Activated CD4-positive, alpha-beta T cell treated with anti-CD3 and anti-CD28 coated beads, Interleukin-2, amount 50 U/mL, for 1 hour (primary cell): ENCODE measurements around the gene PLEKHH3.

Experiments used
- DNase-seq: peaks from one replicate; pipeline ENCODE4 v3.0.0-alpha.2; 2020

The PLEKHH3 gene

DNA sequence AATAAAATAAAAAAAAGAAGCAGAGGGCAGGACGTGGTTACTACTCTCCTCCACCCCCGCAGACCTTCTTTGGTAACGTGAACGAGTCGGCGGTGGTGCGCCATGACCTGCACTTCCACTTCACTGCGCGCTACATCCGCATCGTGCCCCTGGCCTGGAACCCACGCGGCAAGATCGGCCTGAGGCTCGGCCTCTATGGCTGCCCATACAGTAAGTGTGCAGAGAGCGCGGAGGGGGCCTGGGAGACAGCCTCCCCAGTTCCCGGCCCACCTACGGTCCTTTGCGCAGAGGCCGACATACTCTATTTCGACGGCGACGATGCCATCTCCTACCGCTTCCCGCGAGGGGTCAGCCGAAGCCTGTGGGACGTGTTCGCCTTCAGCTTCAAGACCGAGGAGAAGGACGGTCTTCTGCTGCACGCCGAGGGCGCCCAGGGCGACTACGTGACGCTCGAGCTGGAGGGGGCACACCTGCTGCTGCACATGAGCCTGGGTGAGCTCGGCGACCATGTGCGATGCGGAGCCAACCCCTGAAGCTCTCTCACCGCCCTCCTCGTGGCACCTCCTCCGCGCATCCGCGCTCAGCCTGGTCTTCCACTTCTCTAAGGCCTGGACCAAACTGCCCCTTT, 8.2 kb upstream of the PLEKHH3 start:
- no peak for DNase-seq

DNA sequence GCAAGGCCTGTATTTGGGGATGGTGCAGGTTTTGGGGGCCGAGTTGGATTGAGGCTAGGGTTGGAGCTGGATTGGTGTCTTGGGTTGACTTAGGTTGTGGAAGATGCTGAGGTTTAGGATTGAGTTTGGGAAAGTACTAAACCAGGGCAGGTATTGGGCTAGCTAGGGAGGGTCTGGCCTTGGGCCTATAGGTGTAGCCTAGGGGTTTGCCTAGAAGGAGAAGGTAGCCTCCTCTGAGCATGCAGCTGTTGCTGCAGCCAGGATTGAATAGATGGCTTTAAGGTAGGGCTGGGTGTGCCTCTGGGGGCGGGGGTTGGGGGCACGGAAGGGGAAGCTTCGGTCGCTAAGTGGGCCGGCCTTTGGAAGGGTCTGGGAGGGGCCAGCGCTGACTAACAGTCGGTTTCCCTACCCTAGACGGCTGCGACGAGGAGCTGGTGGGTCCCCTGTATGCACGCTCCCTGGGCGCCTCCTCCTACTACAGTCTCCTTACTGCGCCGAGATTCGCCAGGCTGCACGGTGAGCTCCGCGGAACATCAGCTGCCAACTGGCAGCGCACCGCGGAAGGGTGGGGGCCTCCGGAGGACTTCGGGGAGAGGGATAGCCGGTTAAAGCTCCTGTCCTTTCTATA, 6.7 kb upstream of the PLEKHH3 start:
- no peak for DNase-seq

DNA sequence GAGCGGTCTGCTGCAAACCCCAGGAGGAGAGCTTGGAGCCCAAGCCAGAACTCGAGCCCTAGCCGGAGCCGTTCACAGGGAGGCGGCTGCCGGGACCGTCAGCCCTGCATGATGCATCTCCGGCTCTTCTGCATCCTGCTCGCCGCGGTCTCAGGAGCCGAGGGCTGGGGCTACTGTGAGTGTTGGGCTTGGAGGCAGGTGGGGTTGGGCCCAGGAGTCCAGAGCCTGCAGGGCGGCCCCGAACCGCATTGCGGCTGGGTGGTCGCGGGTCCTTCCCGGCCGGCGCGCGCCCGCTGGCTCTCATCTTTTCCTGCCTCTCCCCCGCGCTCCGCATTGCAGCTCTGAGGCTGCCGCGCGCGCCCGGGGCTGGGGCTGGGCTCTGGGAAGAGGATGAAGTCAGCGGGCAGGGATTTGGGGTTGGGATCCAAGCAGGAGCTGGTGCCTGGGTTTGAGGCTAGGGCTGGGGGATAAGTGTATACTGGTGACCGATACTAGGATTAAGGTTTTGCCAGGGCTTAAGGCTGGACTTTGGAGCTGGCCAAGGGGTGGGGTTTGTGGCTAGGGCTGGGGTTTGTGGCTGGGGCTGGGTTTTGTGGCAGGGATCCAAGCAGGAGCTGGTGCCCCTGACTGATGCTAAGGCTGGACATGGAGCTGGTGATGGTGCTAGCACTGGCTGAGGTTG, 6.1 kb upstream of the PLEKHH3 start:
- DNase-seq = peak; percentile 16

DNA sequence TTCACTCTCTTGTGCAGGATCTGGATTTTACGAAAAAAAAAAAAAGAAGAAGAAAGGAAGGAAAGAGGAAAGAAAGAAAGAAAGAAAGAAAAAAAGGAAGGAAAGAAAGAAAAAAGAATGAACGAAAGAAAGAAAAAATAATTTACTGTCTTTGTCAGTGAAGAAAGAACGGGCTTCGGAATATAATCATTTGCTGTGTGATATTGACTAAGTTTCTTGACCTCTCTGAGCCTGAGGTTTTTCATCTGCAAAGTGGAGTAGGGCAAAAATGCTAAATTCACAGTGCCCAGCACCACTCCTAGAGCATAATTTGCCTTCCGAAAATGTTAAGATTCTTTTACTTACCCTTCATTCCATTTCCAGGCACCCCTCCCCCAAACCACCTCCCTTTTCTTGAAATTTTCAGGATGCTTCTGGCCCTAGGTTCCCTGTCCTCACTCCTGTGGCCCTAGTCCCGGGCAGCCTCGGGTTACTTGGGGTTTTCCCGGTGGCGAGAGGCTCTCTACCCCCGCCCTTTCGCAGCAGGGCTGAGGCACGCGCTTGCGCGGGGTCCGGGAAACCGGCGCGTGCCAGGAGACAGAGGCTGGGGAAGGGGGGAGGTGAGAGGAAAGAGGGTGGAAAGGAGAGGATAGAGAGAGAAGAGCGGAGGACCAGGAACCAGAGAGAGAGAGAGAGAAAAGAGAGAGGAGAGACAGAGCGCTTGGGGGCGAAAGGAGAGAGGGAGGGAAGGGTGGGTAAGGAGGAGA, 5.4 kb upstream of the PLEKHH3 start, which contains the start of gene CNTNAP1:
Gene CNTNAP1, plus strand, starts transcription at position 556 of the 746 bp plus-strand sequence. CDS start 299 bp downstream, outside the sequence.
- DNase-seq = no peak

DNA sequence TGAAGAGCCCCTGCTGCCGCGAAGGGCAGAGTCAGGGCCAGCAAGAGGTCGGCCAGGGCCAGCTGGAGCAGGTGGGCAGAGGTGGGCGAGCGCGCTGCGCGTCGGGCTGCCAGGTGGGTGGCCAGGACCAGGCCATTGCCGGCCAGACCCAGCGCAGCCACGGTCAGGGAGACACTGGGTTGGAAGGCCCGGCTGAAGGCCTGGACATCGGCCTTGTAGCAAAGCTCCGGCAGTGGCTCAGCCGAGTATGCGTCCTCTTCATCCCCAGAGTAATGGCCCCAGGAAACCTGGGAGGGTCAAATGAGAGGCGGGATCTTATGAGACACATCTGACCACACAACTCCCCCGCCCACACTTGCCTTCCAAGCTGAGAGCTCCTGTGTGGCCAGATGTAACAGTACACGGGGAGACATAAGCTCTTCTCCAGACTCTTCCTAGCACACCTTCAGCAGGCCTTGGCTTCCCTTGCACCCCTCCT, 3.6 kb upstream of the PLEKHH3 start:
- DNase-seq = no peak

DNA sequence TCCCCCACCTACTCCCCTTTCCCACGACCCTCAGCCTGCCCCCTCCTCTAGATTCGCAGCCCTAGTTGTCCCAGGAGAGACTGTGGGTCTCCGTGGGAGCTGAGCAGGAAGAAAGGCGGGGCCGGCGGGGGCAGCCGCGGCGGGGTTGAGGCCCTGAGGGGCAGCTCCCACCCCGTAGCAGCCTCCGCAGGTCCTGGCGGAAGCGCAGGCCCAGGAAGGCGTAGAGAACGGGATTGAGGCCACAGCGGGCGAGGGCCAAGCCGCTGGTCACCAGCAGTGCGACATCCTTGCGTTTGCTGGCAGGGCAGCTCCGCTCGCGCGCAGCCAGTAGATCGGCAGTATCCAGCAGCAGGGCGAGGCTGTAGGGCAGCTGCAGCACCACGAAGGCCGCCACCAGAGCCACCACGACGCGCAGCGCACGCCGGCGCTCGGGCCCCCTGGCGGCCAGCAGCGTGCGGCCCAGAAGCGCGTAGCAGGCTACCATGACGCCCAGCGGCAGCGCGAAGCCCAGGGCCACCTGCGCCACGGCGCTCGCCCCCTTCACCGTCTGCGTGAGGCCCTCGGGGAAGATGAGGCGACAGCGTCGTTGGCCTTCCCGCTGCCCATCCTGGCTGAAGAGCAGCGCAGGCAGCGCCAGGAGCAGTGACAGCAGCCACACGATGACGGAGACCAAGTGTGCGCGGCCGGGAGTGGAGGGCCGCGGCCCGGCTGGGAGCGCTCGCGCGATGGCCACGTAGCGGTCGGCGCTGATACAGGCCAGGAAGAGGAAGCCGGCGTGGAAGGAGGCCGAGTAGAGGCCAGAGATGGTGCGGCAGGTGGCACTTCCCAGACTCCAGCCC, 2.9 kb upstream of the PLEKHH3 start:
- DNase-seq = peak; percentile 72

DNA sequence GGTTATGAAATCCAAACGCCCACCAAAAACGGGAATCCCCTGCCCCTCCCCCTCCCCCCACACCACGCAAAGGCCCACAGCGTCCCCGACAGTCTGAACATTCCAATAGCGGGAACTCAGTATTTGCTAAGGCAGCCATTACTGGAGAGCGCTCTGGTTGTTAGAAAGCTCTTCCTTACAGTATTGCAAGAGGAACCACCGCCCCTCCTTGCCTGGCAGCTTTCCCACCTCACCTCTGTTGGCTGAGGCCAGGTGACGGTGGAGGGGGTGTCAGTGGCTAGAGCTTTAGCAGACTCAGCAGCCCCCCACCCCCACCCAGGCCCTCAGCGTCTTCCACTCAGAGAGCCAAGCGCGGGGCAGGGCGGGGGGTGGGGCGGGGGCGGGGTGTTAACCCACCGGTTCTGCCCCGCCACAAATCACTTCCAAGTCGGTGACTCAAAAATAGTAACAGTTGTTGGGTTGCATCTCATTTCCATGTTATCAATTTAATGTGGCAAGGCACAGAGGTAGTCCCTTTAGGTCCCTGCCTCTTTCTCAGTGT, 2.2 kb upstream of the PLEKHH3 start:
- DNase-seq = peak; percentile 18

DNA sequence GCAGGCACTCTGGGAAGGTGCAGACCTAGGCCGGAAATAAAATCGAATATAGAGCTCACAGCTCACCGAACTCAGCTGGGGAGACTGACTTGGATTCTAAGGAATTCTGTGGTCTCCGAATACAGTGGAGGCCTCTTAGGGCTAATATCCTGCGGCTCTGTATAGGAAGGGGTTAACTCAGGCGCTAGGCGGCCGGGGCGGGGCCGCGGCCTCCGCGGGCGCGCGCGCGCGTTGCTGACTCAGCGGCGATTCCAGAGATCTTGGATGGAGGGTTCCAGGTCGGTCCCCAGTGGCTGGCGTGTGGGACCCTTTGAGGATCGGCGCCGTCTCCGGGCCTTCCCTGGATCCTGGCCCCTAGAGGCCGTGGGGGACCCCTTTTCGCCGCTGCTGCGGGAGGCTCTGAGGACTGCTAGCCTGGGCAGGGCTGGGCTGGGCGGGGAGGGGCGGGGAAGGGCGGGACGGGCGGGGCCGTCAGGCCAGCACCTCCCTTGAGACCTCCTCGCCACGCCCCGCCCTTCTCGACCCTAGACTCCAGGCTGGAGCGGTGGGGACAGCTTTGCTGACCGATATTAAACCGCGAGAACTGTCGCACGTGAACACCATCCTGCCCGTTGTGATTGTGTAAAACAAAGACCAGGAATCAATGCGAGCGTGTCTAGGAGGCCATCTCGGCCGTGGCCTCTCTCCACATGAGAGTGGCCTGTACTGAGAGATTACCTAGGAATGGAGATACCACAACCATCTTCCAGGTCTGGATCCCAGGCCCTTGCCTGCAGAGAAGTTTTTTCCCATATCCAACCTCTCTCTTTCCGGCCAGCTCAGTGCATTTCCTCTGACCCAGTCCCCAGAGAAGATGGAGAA, 1.4 kb upstream of the PLEKHH3 start:
- DNase-seq = peak; percentile 68

DNA sequence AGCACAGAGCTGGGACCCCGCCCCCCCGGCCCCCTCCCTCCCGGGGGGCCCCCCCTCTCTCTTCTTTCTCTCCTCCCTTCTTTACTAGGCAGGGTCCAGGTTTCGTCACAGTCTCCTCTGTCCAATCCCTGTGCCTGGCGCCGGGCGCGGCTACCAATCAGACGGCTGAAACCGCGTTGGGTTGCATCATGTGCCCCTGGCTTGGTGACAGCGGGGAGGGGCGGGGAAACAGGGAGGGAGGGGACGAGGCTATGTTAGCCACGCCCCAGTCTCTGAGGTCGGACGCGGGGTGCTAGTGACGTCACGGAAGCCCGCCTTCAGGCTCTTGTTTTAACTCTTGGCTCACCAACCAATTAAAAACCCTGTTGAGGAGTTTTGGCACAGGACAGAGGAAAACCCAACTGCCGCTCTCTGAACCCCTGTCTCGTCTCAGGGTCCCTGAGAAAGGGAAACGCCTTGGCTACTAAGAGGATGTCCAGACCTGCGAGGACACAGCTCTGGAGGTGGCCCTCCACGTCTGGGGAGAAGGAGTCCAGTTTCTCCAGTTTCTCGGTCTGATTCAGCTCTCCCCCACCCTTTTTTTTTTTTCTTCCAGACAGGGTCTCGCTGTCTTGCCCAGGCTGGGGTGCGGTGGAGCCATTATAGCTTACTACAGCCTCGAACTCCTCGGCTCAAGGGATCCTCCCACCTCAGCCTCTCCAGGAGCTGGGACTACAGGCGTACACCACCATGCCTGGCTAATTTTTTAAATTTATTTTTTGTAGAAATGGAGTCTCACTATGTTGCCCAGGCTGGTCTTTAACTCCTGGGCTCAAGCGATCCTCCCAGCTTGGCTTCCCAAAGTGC, 441 bp upstream of the PLEKHH3 start:
- peak; percentile 99 for DNase-seq

DNA sequence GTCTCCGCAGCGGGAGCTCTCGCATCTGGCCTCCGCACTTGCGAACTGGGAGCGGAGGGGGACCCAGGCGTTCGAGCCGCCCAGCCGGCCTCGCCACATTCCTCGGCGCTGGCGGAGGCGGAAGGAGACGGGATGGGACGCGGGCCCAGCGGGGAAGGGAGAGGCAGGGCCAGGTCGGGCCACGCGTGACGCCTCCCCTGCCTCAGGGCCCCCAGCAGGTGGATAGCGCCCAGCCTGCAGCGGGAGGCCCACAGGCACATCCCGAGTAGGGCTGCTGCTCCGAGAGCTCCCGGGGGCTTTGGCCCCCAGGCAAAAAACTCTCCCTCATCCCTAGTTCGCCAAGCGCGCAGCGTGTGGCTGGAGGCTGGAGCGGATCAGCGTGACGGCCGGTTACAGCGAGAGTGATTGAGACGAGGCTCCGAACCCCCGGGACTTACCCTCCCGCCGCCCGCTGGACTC, 800 bp downstream of the PLEKHH3 start:
- no peak for DNase-seq

DNA sequence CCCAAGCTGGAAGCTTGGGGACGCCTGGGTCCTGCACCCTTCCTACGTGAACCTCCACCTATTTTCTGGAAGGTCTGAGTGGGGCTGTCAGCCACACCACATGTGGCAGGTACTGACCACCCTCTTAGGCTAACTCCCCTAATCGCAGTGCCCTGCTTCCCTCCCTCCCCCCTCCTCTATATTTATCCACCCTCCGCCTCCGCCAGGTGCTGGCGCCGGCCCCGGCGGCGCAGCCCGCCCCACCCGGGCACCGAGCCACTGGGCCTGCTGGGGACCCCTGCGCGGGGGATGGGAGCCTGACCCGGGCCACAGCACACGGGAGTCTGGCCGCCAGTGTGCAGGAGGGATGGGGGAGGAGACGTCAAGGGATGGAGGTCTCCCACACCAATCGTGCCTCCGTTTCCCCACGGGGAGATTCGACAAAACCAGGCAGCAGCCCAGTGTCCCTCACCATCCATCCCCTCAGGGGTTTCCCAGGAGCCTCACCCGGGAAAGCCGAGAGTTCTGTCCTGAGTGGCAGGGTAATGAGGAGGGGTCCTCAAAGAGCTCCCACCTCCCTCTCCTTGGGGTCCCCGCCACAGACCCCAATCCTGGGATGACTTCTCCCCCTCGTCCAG, 1.3 kb downstream of the PLEKHH3 start:
- DNase-seq = no peak

DNA sequence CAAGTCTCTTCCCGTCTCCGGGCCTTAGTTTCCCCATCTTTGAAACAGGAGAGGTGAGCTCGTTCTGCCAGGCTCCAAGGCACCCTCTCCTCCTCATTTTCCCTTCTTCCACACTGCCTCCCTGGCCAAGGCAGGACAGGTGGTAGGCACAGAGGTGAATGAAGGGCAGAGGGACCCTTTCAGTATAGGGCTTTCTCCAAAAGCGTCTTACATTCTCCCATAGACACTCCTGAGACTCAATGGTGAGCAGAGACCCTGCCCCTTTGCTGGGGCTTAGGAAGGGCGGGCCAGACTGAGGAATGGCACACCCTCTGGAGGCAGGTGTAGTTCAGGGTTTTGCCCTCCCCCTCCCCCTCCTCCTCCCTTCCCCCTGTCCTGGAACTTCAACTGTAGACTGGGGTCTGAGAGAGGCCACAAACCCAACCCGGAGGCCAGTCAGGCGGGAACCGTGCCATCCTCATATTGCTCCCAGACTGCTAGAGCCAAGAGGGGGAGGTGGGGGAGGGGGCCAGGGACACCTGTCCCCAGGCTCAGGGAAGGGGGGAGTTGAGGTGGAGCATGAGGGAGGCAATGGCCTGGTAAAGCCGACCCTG, 1.9 kb downstream of the PLEKHH3 start:
- DNase-seq = no peak

DNA sequence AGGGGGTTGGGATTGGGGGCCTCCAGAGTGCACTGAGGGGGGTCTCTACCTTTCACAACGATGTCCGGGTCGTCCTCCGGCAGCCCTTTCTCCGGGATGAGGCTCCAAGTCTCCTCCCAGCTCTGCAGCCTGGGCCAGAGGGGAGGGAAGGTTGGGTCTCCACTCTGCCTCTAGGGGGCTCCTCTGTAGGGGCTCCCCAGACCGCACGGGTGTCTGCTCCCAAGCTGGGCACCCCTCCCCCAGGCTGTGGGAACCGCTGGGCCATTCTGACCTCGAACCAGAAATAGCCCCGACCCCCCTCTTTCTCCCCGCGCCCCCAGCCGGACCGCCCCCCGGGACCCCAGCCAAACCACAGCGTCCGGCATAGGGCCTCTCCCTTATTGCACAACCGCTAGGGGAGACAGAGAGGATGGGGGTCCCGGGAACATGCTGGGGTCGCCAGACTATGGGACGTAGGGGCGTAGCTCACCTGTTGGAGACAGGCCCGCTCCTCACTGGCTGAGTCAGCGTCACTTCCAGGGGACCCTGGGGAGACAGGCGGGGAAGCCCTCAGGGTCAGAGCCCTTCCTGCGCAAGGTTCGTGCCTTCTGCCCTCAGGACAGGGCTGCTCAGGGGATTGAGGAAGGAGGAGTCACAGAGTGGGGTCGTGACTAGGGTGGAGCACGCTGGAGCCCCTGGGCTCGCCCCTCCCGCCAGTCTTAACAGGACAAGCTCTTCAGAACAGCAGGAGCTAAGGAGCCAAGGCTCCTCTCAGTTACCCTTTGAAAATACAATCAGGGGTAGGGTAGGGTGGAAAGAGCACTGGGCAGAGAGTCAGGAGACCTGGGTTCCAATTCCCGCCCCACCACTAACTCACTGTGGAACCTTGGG, 2.7 kb downstream of the PLEKHH3 start:
- no peak for DNase-seq

DNA sequence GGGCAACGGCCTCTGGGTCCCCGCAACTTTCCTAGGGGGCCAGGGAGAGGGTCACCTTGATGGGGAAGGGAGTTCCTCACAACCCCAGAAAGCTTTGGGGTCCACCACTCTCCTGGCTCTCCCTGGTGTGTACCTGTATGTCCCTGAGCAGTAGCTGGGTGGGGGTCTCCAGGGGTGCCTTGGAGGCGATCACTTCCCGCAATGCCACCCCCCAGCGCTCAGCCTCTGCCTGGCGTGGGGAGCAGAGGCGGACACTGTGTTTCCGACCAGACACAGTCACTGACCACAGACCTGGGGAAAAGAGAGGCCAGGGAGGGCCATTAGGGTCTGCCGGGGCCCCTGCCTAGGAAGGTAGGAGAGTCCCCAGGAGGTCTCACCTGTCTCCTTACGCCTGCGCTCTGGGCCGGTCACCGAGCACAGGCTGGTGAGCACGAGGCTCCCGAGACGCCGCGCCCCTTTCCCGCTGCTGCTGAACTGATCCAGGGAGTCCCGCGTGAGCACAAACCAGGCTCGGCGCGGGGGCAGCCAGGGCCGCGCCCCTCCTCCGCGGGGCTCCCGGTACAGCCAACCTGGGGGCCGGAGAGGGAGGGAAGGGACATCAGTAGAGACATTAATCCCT, 3.4 kb downstream of the PLEKHH3 start:
- DNase-seq = no peak

DNA sequence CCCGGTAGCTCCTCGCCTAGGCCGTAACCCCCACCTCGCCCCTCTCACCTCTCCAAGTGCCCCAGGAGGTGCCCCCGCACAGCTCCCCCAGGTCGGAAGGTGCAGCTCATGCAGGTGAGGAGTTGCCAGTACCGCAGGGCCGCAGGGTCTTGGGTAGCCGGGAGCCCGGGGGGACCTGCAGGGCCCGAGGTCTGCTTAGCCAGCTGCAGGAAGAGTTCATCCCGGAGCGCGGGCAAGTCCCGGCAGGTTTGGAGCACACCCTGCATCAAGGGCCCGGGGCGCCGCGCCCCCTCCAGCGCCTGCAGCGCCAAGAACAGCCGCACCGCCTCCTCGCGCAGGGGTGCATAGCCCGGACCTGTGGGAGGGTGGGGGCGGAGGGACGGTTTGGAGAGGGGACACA, 4.8 kb downstream of the PLEKHH3 start:
- DNase-seq = no peak

DNA sequence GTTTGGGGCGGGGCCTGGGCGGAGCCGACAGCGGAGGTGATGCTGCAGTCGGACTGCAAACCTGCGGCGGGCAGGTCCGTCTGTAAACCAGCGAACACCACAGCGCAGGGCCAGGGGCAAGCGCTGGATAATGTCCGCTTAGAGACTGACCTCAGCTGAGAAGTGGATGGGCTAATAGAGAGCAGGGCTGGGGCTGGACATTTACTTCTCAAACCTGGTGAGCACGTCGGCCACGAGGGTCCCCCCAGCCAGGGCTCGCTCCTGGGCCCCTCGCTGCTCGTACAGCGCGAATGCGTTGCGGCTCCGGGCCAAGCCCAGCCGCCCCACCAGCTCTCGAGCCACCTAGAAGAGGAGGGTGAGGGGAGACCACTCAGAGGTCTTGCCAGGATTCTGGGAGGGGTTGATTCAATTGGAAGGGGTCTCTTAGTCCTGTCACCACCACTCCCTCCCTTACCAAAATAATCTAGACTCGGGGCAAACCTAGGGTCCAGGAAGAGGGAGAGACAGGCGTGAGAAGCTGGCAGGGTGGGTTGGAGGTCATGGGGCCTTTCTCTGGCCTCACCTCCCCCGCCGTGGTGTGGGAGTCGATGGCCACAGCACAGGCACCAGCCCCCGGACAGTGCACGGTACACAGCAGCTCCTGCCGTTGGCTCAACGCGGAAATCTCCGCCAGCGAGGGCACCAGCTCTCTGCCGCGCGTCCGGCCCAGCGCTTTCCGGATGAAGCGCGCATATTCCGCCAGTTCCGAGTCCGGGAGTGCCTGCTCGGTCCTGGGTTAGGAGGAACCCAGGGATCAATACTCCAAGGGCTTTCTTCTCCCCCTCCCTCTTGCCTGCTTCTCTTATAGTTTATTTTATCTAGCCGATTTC, 5.8 kb downstream of the PLEKHH3 start:
- DNase-seq = peak; percentile 20
